Mesenteric fat pad (tissue), 1 donor: Measurements from ENCODE around the gene MDK. TPM values are rescaled to one million over a fixed set of nuclear protein-coding genes. Genes with fewer than 3 reads are reported as not detected.

Source experiments
- DNase-seq: peaks from one replicate; pipeline ENCODE4 v3.0.0-alpha.2; 2020; ENCODE audit warnings: low spot score
- total RNA-seq: library from RNA; stranded (reverse); fragmentation: NEBNext Ultra II Directional; extraction: Animal tissue kit (Norgen Biotek cat#: 25700); gene quantifications from one replicate; pipeline ENCODE4 v1.2.1, GENCODE V29; 2021
- donor health status: DM: yes; HTN: yes; CAD: no.

Gene MDK
- total RNA-seq, 1 donor from 2014 or later = 13.9 TPM

DNA sequence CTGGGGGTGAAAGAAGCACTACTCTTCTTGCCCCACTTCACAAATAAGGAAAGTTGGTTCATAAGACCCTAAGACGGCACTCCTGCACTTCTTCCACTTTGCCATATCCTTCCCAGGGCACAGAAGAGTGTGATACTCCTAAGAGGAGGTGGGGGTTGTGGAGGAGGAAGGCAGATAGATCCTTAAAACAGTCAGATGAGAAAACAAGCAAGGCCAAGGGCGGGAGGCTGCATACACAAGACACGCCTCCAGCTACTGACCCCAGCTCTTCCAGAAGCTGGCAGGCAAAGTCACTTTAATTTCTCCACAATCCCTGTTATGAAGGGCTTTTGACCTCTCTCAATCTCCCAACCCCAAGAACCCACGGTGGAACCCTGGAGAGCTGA, 11.8 kb downstream of the MDK start:
- no peak for DNase-seq

- no peak for DNase-seq
These were observed 12.3 kb downstream of the MDK start for GRCh38 chr11:46393759-46394158.

- DNase-seq = no peak
These were observed 16.1 kb downstream of the MDK start for GRCh38 chr11:46397526-46397925.

DNA sequence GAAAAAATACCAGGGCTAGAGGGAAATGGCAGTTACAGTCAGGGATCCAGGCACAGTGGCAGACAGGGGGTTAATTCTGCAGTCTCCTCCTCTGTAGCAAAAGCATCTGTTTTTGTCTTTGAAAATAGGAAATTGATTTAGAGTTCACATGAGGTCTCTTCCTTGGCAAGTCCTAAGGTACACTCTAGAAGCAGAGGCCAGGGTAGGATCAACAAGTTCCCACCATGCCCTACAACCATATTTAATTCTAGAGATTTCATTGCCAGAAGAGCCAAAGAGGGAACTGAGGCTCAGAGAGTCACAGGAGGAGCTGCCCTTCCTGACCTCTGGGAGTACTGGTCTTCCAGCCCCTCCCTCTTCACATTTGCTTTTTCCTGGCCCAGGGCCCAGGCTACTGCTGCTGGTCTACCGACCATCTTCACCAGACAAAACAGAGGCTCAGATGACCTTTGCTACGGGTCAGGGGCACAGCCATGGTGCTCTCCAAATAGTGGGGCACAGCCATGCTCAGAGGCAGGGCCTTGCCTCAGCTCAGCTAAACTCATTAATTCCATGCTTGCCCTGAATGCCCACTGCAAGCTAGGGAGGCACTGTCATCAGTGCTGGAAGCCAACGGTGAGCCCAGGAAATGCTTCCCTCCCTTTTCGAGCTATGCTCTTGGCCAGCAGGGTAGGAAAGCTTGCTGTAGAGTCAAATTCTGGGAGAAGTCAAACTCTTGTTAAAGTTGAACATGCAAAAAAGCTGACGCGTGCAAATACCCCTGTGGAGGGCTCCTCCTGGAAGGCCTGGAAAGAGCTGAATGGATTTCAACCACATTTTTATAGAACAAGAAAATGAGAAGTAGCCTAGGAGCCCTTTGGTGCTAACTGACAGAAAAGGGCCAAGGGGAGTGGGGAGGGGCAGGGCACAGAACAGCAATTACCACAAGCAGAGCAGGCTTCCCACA, 21.8 kb downstream of the MDK start:
- no peak for DNase-seq

GRCh38 chr11:46404476-46405017, 23.1 kb downstream of the MDK start:
- DNase-seq = no peak

DNA sequence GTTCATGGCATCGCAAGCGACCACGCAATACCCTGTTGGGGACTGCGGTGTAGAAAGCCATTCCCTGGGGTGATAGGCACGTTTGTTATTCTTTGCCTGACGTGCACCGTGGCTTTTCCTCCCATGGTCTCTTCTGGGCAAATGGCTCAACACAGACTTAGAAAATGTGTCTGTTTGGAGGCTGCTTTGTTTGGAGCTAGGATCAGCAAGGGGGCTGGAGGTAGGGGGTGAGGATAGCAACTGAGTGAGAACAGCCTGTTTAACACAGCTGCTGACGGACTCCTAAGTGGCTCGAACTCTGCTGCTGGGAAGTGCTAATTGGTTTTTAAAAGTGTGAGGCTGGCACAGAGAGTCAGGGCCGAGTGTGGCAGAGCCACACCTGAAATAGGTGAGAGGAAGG, 26.2 kb downstream of the MDK start:
- no peak for DNase-seq

GRCh38 chr11:46408407-46408986, 27.0 kb downstream of the MDK start:
- DNase-seq = no peak

DNA sequence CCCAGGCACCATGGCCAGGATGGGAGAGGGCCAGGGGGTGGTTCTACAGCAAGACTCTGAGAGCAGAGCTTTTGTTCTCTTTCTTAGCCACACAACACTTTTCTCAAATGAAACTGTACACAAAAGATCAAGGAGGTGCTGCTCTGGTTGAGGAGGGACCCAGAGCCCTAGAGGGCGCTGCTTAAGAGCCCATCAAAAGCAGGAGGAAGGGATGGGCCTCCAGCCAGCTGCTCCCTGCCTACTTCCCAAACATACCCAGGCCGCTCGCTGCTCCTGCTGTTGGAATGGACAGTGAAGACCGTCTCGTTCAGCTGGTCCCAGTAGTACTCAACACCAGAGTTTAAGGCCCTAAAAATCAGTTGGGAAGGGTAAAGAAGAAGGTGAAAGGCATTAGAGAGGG, 28.6 kb downstream of the MDK start:
- DNase-seq = no peak

GRCh38 chr11:46413760-46414465, 32.4 kb downstream of the MDK start:
- DNase-seq = peak; percentile 4

DNA sequence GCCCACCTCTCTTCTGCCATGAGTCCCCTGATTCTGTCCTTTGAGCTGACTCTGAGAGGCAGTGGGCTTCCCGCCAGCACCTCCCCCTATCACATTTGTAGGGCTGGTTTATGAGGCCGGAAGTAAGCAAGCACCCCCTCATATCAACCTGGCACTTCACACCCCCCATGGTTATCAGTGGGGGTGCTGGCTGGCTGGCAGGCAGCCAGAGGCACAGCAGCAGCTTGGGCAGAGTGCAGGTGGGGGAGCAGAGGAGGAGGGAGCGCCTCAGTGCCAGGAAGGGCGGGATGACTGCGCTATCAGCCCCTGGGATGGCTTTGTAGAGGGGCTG, 33.0 kb downstream of the MDK start:
- DNase-seq = no peak

- DNase-seq = no peak
These were observed 33.4 kb downstream of the MDK start for GRCh38 chr11:46414879-46415278.

- DNase-seq = no peak
These were observed 36.2 kb downstream of the MDK start for GRCh38 chr11:46417711-46418110.

DNA sequence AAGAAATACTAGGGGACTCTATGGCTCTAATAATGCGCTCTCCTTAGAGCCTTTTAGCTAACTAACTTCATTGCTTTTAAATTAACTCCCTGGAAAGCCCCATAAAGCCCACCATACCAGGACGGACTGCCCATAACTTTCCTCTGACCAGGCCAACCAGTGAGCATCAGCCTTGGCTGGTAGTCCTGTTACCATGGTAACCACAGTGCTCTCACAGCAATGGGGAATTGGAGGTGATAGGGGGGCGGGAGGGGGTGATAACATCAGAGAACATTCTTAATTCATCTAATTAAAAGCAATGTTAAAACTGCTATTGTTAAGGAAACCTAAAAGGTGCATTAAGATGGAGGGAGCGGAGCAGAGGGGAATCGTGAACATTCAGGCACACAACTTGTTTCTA, 37.3 kb downstream of the MDK start:
- DNase-seq = no peak

- DNase-seq = no peak
These were observed 39.0 kb downstream of the MDK start for GRCh38 chr11:46420513-46420912.

DNA sequence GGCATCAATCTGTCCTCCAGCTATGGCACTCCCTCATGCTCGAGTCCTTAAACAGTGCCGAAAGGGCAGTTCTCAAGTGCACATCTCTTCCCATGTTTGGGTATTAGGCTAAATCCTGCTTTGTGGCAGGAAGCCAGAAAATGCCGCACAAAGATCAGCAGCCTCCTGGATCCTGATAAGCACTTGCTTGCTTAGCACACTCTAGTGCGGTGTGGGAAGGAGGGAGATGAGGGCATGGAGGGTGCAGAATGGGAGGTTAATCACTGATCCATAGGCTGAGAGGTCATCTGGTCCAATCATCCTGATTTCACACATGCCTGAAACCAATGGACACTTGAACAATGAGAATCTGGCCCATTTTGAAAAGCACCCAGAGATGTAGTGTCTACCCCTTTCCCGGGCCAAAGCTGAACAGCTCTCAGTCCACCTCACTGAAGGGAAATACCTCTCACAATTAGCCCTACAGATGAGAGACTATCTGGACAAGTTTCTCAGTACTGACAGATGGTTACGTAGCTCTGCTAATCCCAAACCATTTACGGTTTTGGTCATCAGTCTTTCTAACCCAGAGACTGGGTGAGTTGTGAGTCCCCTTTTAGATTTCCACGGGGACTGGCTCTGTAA, 39.9 kb downstream of the MDK start:
- no peak for DNase-seq

GRCh38 chr11:46422588-46422987, 41.1 kb downstream of the MDK start:
- no peak for DNase-seq

GRCh38 chr11:46426233-46426991, 44.9 kb downstream of the MDK start:
- no peak for DNase-seq

GRCh38 chr11:46427364-46427763, 45.9 kb downstream of the MDK start:
- no peak for DNase-seq

- DNase-seq = no peak
These were observed 48.2 kb downstream of the MDK start for GRCh38 chr11:46429717-46430116.

DNA sequence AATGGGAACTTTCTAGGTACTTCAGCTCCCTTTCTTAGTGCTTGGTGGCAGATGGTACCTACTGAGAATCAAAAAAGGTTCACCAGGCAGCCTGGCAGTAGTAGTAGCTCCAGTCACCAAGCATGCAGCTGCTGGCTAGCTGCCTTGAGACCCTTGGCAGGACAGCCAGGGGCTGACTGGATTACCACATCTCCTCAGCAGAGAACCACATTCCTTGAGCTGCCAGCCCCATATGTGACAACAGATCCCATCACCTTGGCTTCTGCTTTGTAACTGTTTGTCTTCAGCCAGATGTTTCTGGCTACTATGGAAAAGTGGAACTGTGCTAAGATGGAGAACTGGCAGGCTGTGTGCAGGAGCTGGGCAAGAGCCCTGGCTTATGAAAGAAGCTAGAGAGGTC, 49.7 kb downstream of the MDK start:
- no peak for DNase-seq
